HUDEP-2 (cell line): Measurements from ENCODE around the gene ZNF585A.
"Not testable (repeated sequence)": the region's sequence is repeated elsewhere in the genome, so short reads cannot be mapped to it uniquely, and the experiment has no call there.

Experiments
- DNase-seq, 76 experiments: peaks; one replicate each; lab custom pipeline; 2025; ENCODE audit not compliant: unreplicated experiment in 76 of 76; lab: John Stamatoyannopoulos, UW

Gene ZNF585A

DNA sequence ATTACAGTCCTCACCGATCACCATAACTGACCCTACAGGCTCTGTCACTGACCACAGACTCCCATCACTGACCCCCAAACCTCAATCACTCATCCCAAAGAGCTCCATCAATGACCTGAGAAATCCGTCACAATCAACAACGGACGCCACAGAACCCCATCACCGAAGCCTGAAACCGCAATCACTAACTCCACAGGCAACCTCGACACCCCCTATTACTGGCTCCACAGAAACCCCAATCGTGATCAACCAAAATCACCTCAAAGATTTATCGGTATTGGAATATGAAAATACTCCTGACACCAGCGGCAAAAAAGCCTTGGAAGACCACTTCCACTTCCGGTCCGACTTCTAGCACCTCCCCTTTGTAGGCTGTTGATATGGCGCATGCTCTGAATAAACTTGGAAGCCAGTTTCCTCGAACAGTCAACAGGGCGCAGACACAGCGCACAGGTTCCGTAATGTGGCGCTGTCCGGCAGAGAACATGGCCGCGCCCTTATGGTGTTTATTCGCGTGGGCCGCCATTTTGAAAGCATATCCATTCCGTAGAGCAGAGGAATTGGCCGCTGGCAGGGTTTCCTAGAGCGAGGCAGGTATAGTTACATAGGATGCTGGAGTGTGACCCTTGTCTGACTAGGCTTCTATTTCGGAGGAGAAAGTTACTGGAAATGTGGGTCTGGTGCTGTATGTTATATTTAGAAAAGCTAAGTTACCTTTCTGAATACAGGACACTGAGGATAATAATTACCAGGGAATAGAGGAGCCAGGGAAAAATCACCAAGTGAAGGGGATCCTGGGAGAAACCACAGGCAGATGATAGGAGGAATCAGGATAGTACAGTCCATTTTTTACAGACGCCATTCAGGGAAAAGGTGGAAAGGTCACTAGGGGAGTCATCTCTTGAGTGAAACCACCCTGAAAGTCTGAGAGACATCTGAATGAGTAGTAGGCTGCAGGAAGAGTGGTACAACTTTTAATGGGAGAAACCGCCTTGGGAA is at the start of gene ZNF585A:
Gene ZNF585A, minus strand, starts transcription at position 328 of the 999 bp plus-strand sequence. CDS start 2,785 bp downstream, outside the sequence.
- peak; percentile 49 to 98 (median 93) for DNase-seq

DNA sequence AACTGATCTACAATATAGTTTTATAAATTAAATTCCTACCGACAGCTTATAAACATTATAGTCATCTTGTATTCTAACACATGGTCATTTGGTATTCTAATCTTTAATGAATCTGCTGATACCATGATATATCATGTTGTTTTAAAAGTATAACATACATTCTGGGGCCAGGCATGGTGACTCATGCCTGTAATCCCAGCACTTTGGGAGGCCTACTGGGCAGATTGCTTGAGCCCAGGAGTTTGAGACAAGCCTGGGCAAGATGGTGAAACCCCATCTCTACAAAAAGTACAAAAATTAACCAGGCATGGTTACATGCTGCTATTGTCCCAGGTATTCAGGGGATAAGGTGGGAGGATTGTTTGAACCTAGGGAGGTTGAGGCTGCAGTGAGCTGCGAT is 48.6 kb upstream of the ZNF585A start:
- no peak for DNase-seq

DNA sequence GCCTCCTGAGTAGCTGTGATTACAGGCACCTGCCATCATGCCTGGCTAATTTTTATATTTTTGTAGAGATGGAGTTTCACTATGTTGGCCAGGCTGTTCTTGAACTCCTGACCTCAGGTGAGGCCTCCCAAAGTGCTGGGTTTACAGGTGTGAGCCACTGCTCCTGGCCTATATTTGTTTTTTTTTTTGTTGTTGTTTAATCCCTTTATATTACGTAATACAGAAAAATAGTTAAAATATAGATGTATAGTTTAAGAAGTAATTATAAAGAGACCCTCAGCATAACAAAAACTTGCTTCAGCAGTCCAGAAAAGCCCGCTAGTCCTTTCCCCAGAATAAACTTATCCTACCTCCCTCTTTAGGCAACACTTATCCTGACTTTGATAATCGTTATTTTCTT is 47.9 kb upstream of the ZNF585A start:
- no peak for DNase-seq

DNA sequence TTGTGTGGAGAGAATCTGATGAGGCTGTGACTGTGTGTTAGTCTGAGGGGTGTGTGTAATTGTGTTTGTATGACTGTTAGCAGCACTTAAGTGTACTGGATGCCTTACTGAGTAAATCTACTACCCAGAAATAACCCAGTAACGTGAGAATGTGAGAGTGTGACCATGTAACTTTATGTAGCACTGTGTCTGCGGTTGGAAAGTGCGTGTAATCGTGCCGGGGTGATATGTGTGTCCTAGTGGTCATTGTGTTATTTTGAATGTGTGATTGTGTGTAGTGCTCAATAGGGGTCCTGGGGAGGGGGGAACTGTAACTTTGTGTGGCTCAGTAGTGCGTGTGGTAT is 46.1 kb upstream of the ZNF585A start:
- DNase-seq: peak in 1 of 76 experiments; percentile 22

DNA sequence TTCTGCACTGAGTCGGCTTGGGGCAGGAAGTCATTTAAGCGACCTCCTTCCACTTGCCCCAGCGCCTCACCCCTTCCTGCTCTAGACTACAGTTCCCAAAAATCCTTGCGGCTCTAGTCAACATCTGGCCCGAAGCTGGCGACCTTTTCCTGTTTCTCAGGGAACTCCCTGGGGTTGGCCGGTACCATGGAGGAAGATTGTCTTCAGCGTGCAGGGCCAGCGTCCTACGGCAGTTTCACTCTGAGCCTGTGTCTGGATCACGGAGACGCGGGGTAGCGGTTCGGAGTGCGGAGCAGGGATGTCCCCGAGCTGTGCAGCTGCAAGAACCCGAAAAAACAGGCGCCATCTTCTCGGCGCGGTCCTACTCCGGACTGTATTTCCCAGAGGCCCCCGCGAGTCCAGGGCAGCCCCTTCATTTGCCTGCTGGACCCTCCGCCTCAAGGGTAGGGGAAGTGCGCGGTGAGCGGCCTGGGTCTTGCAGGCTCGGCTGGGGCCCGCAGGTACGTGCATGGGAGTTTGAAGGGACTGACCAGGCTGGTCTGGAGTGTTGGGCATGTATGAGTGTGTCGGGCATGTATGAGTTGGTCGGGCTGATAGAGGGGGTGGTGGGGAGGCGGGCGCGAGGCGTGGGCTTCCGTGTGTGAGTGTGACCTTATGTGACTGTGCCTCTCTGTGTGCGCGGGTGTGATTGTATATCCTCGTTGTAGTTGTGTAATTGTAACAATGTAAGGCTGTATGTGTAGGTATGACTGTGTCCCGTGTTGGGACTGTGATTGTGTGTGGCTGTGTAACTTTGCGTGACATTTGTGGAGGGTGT is 45.5 kb upstream of the ZNF585A start, which contains the start of gene ZNF383:
Gene ZNF383, plus strand, starts transcription at position 440 of the 817 bp plus-strand sequence. CDS start 12,240 bp downstream, outside the sequence.
- peak; percentile 46 to 99 (median 89) for DNase-seq

DNA sequence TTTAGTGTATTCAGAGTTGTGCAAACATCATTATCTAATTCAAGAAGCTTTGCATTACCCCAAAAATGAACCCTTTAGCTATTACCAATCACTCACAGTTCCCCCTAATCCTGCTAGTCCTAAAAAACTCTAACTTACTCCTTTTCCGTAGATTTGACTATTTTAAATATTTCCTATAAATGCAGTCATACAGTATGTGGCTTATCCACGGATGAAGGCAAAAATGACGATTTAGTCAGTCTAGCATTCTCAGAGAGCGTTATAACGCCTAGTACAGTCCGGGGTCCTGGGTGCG is 44.9 kb upstream of the ZNF585A start:
- peak in 1 of 76 experiments; percentile 39 for DNase-seq

DNA sequence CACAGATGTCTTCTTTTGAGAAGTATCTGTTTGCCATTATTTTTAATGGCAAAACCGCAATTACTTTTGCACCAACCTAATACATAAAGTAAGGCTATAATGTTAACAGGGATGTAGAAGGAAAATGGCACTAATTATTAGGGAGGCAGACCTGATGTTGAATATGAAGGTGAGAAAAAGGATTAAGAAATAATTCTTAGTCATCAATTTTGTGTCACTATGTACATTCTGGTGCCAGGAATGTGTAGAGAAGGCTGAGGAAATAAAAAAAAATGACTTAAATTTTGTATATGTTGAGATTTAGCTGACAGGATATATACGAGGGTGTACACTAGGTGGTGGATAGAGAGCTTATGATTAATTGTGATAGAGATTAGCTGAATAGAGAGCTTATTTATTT is 25.3 kb upstream of the ZNF585A start:
- no peak for DNase-seq

DNA sequence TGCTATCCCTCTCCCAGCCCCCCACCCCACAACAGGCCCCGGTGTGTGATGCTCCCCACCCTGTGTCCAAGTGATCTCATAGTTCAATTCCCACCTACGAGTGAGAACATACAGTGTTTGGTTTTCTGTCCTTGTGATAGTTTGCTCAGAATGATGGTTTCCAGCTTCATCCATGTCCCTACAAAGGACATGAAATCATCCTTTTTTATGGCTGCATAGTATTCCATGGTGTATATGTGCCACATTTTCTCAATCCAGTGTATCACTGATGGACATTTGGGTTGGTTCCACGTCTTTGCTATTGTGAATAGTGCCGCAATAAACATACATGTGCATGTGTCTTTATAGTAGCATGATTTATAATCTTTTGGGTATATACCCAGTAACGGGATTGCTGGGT is 24.6 kb upstream of the ZNF585A start:
- DNase-seq: not testable (repeated sequence)

DNA sequence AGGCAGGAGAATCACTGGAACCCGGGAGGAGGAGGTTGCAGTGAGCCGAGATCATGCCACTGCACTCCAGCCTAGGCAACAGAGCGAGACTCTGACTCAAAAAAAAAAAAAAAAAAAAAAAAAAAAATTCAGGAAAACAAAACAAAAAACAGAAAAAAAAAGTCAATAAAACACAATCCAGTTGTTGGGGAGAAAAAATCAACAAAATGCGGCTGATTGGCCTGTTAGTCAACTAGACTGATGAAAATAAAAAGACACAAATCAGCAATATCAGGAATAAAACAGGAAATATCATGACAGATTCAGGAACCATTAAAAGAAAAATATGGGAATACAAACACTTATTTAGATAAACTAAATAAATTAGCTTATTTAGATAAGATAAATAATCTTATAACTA is 22.8 kb upstream of the ZNF585A start:
- not testable (repeated sequence) for DNase-seq

DNA sequence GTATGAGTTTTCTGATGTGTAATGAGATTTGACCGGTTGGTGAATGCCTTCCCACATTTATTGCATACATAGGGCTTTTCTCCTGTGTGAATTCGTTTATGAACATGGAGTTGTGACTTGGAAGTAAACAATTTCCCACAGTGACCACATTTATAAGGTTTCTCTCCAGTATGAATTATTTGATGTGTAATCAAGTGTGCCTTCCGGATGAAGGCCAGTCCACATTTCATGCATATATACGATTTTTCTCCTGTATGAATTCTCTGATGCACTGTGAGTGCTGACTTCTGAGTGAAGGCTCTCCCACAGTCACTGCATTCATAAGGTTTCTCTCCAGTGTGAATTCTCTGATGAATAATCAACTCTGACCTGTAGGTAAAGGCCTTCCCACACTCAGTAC is 13.6 kb upstream of the ZNF585A start:
- not testable (repeated sequence) for DNase-seq

DNA sequence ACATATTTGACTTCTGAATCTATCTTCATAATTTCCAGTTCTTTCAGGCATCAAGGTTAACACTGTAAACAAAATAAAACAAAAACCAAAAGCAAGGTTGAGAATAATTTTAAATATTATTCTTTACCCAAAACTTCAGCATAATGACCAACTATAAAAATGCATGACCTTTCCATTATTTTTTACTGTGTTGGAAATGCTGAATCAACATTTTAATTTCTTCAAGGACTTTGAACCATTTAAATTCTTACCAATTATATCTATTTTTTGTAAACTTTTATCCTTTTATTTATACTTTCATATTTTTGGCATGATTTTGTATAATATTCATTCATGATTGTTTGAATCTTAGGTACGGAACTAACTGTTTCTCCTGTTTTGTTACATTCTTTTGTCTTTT is 6.9 kb downstream of the ZNF585A start:
- no peak for DNase-seq

DNA sequence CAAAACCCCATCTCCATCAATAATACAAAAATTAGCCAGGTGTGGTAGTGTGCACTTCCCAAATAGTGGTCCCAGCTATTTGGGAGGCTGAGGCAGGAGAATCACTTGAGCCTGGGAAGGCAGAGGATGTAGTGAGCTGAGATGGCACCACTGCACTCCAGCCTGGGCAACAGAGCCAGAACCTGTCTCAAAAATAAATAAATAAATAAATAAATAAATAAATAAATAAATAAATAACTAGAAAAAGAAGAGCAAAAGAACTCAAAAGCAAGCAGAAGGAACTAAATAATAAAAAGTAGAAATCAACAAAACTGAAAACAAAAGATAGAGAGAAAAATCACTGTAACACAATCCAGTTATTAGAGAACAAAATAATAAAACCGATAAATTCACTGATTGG is 12.3 kb downstream of the ZNF585A start:
- no peak for DNase-seq

DNA sequence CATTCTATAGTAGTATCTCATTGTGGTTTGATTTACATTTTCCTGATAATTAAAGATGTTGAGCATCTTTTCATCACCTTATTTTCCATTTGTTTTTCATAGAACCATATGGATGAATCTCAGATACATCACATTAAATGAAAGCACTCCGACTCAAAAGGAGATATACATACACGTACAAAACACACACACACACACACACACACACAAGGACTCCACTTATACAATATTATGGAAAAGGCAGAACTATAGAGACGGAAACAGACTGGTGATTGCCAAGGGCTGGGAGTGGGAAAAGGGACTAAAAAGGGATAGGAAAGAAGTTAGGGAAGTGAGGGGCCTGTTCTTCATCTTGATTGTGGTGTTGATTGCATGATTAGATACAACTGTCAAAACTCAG is 24.3 kb downstream of the ZNF585A start:
- DNase-seq: no peak

DNA sequence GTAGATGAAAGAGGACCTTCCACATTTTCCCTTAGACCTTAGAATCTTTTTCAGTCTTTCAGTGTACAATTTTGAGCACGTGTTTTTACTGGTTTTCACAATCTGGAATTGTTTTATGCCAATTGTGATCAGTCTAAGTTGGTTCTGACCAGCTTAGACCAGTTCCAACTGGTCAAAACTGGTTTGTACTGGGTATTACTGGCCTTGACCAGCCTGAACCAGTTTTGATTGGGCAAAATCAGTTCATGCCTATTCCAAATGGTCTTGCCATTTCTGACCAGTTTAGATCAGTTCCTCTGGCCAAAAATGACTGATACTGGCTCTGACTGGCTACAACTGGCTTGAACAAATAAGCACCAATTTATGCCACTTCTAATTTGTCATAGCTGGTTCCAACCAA is 36.4 kb downstream of the ZNF585A start:
- DNase-seq: no peak

DNA sequence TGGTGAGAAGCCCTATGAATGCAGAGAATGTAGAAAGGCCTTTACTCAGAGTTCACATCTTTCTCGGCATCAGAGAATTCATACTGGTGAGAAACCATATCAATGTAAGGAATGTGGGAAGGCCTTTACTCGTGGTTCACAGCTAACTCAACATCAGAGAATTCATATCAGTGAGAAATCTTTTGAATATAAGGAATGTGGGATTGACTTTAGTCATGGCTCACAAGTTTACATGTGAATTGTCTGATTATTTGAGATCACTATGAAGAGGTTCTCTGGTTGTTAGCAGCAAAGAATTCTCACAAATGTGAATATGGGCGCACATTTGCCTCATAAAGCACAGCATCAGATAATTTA is 43.7 kb downstream of the ZNF585A start:
- DNase-seq: no peak

DNA sequence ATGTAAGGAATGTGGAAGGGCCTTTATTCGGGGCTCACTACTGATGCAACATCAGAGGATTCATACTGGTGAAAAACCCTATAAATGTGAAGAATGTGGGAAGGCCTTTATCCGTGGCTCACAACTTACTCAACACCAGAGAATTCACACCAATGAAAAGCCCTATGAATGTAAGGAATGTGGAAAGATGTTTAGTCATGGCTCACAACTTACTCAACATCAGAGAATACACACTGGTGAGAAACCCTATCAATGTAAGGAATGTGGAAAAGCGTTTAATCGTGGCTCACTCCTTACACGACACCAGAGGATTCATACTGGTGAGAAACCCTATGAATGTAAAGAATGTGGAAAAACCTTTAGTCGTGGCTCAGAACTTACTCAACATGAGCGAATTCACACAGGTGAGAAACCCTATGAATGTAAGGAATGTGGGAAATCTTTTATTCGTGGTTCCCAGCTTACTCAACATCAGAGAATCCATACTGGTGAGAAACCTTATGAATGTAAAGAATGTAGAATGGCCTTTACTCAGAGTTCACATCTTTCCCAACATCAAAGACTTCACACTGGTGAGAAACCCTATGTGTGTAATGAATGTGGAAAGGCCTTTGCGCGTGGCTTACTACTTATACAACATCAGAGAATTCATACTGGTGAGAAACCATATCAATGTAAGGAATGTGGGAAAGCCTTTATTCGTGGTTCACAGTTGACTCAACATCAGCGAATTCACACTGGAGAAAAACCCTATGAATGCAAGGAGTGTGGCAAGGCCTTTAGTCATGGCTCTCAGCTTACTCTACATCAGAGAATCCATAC is 44.3 kb downstream of the ZNF585A start:
- no peak for DNase-seq

DNA sequence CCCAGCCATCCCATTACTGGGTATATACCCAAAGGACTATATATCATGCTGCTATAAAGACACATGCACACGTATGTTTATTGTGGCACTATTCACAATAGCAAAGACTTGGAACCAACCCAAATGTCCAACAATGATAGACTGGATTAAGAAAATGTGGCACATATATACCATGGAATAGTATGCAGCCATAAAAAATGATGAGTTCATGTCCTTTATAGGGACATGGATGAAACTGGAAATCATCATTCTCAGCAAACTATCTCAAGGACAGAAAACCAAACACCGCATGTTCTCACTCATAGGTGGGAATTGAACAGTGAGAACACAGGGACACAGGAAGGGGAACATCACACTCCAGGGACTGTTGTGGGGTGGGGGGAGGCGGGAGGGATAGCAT is 50.4 kb downstream of the ZNF585A start:
- DNase-seq: not testable (repeated sequence)

DNA sequence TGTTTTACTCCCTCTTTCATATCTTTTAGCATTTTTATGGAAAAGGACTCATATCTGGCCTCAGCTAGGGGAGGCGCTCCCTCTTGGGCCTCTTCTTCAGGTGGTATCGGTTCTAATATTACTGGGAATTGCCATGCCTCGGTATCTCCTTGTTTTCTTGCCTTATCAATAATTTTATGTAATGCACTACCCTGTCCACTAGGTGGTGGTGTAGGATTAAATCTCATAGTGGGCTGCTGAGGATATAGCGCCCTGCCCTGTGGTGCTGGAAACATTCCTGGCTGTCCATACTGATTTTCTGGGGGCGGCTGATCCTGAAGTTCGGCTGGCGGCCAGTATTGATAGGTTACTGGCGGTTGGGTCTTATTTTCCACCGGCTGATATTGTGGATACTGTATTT is 58.5 kb downstream of the ZNF585A start:
- no peak for DNase-seq

DNA sequence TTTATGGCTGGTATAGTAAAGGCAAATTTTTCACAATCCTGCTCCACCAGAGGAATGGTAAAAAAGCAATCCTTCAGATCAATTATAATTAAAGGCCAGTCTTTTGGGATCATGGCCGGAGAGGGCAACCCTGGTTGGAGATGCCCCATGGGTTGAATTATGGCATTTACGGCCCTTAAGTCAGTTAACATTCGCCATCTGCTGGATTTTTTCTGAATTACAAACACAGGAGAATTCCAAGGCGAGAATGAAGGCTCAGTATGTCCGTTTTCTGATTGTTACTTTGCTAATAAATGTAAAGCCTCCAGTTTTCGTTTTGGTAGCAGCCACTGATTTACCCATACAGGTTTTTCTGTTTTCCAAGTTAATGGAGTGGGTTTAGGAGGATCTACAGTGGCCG is 60.7 kb downstream of the ZNF585A start:
- peak in 9 of 76 experiments; percentile 2 to 25 (median 5) for DNase-seq

DNA sequence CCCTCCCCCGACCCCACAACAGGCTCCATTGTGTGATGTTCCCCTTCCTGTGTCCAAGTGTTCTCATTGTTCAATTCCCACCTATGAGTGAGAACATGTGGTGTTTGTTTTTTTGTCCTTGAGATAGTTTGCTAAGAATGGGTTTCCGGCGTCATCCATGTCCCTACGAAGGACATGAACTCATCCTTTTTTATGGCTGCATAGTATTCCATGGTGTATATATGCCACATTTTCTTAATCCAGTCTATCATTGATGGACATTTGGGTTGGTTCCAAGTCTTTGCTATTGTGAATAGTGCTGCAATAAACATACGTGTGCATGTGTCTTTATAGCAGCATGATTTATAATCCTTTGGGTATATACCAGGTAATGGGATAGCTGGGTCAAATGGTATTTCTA is 68.4 kb downstream of the ZNF585A start:
- not testable (repeated sequence) for DNase-seq

DNA sequence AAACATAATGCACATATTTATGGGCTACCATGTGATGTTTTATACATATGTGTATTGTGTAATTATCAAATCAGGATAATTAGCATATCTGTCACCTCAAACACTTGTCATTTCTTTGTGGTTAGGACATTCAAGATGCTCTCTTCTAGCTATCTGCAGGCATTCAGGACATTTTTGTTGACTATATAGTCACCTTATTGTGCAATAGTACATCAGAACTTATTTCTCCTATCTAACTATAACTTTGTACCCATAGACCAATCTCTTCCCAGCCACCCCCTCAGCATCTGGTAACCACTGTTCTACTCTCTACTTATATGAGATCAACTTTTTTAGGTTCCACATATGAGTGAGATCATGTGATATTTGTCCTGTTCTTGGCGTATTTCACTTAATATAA is 73.9 kb downstream of the ZNF585A start:
- no peak for DNase-seq
